ENCODE measurements around the gene ADAMTSL1.

The ADAMTSL1 gene

GRCh38 chr9:18851069-18851795 lies 377.3 kb downstream of the ADAMTSL1 start:
- TF ChIP-seq CTCF (conservative IDR thresholded peaks at IDR 0.05; ENCODE audit: low read length), result no peak
- no peak for TF ChIP-seq EZH2phosphoT487 (IDR thresholded peaks at IDR 0.05; ENCODE audit: borderline replicate concordance)
- no peak overlapping the region for H3K9ac ChIP-seq (ENCODE audit: low read depth, low read length, poor library complexity, severe bottlenecking)
- no peaks in the 10 kb centered on the region for H3K36me3 ChIP-seq (ENCODE audit: insufficient read depth, low read length)
- no peaks in the 10 kb centered on the region for H3K79me2 ChIP-seq (ENCODE audit: insufficient read depth, low read length)
- H3K4me2 ChIP-seq (ENCODE audit: low read depth, low read length, poor library complexity, severe bottlenecking), result no peak overlapping the region
- H3K27me3 ChIP-seq (ENCODE audit: insufficient read depth, low read length, poor library complexity, severe bottlenecking), result no peaks in the 10 kb centered on the region
- no peaks in the 10 kb centered on the region for H3K9me2 ChIP-seq (replicated peaks; ENCODE audit: low read depth, low read length)
- no peaks in the 10 kb centered on the region for H3K9me3 ChIP-seq (ENCODE audit: insufficient read depth, low read depth, low read length)
- no peak overlapping the region for H2AFZ ChIP-seq (ENCODE audit: low read length)
- H4K20me1 ChIP-seq (ENCODE audit: insufficient read depth, low read length, poor library complexity, severe bottlenecking), result no peaks in the 10 kb centered on the region
- H3K4me3 ChIP-seq (ENCODE audit: low read length, poor library complexity, severe bottlenecking), result no peak overlapping the region
- no peaks in the 10 kb centered on the region for H3K4me1 ChIP-seq (ENCODE audit: insufficient read depth, low read length, poor library complexity, severe bottlenecking)
- H3F3A ChIP-seq (ENCODE audit: low read depth), result no peaks in the 10 kb centered on the region

GRCh38 chr9:18855656-18856055 lies 381.7 kb downstream of the ADAMTSL1 start:
- TF ChIP-seq CTCF (conservative IDR thresholded peaks at IDR 0.05; ENCODE audit: low read length), result no peak
- no peak for TF ChIP-seq EZH2phosphoT487 (IDR thresholded peaks at IDR 0.05; ENCODE audit: borderline replicate concordance)
- Histone ChIP-seq H3K4me3 (ENCODE audit: low read length, poor library complexity, severe bottlenecking) (no peak overlapping the region), H3K4me1 (ENCODE audit: insufficient read depth, low read length, poor library complexity, severe bottlenecking) (no peaks in the 10 kb centered on the region), H3K4me2 (ENCODE audit: low read depth, low read length, poor library complexity, severe bottlenecking) (no peak overlapping the region), H4K20me1 (ENCODE audit: insufficient read depth, low read length, poor library complexity, severe bottlenecking) (no peaks in the 10 kb centered on the region), H3K27me3 (ENCODE audit: insufficient read depth, low read length, poor library complexity, severe bottlenecking) (no peaks in the 10 kb centered on the region), H2AFZ (ENCODE audit: low read length) (no peak overlapping the region), H3K79me2 (ENCODE audit: insufficient read depth, low read length) (no peaks in the 10 kb centered on the region), H3F3A (ENCODE audit: low read depth) (no peaks in the 10 kb centered on the region), H3K9me2 (replicated peaks; ENCODE audit: low read depth, low read length) (no peaks in the 10 kb centered on the region), H3K9ac (ENCODE audit: low read depth, low read length, poor library complexity, severe bottlenecking) (no peak overlapping the region), H3K9me3 (ENCODE audit: insufficient read depth, low read depth, low read length) (no peaks in the 10 kb centered on the region), H3K36me3 (ENCODE audit: insufficient read depth, low read length) (no peaks in the 10 kb centered on the region)

- Histone ChIP-seq H3K4me1 (ENCODE audit: insufficient read depth, low read length, poor library complexity, severe bottlenecking) (no peaks in the 10 kb centered on the region), H3F3A (ENCODE audit: low read depth) (no peaks in the 10 kb centered on the region)
Measured at GRCh38 chr9:18857334-18857733, 383.4 kb downstream of the ADAMTSL1 start.

More at GRCh38 chr9:18857334-18857733, 383.4 kb downstream of the ADAMTSL1 start:
- Histone ChIP-seq H2AFZ (ENCODE audit: low read length) (no peak overlapping the region), H3K79me2 (ENCODE audit: insufficient read depth, low read length) (no peaks in the 10 kb centered on the region), H3K9me2 (replicated peaks; ENCODE audit: low read depth, low read length) (no peaks in the 10 kb centered on the region), H4K20me1 (ENCODE audit: insufficient read depth, low read length, poor library complexity, severe bottlenecking) (no peaks in the 10 kb centered on the region), H3K9ac (ENCODE audit: low read depth, low read length, poor library complexity, severe bottlenecking) (no peak overlapping the region), H3K9me3 (ENCODE audit: insufficient read depth, low read depth, low read length) (no peaks in the 10 kb centered on the region), H3K36me3 (ENCODE audit: insufficient read depth, low read length) (no peaks in the 10 kb centered on the region), H3K4me2 (ENCODE audit: low read depth, low read length, poor library complexity, severe bottlenecking) (no peak overlapping the region), H3K4me3 (ENCODE audit: low read length, poor library complexity, severe bottlenecking) (no peak overlapping the region), H3K27me3 (ENCODE audit: insufficient read depth, low read length, poor library complexity, severe bottlenecking) (no peaks in the 10 kb centered on the region)
- no peak for TF ChIP-seq EZH2phosphoT487 (IDR thresholded peaks at IDR 0.05; ENCODE audit: borderline replicate concordance)
- no peak for TF ChIP-seq CTCF (conservative IDR thresholded peaks at IDR 0.05; ENCODE audit: low read length)
